MM.1S (cell line): ENCODE data around the gene GPD1L.

Experiments used
- DNase-seq: peaks from one replicate; pipeline ENCODE4 v3.0.0-alpha.2; 2015
- H2AFZ ChIP-seq: fragments of 300-600 bp; sonication (generic); 2 replicates; pipeline ENCODE4 v1.6.0; 2016; ENCODE audit warnings: antibody characterized with exemption, low read length
- H3F3A ChIP-seq: fragments of 300-600 bp; sonication (generic); 2 replicates; pipeline ENCODE4 v1.6.1; 2016; ENCODE audit warnings: mild to moderate bottlenecking, antibody characterized with exemption, low read length, moderate library complexity, mixed read lengths; ENCODE audit not compliant: insufficient read depth
- H3K27ac ChIP-seq: fragments of 300-600 bp; sonication (generic); 2 replicates; pipeline ENCODE4 v1.5.1; 2016; ENCODE audit warnings: mild to moderate bottlenecking, low read length
- H3K27me3 ChIP-seq: fragments of 300-600 bp; sonication (generic); replicated peaks from 2 replicates; pipeline ENCODE4 v1.6.0; 2016; ENCODE audit warnings: low read length; ENCODE audit not compliant: insufficient read depth
- H3K36me3 ChIP-seq: fragments of 300-600 bp; sonication (generic); replicated peaks from 2 replicates; pipeline ENCODE4 v1.6.1; 2016; ENCODE audit warnings: mild to moderate bottlenecking, low read length, mixed read lengths; ENCODE audit not compliant: insufficient read depth
- H3K4me1 ChIP-seq: fragments of 300-600 bp; sonication (generic); 2 replicates; pipeline ENCODE4 v1.6.1; 2016; ENCODE audit warnings: low read length, mixed read lengths
- H3K4me2 ChIP-seq: fragments of 300-600 bp; sonication (generic); 2 replicates; pipeline ENCODE4 v1.6.0; 2016; ENCODE audit warnings: low read depth, low read length
- H3K4me3 ChIP-seq: fragments of 300-600 bp; sonication (generic); 2 replicates; pipeline ENCODE4 v1.5.1; 2016; ENCODE audit warnings: low read length, mixed read lengths
- H3K79me2 ChIP-seq: fragments of 300-600 bp; sonication (generic); 2 replicates; pipeline ENCODE4 v1.6.1; 2016; ENCODE audit warnings: mixed run types, low read length, mixed read lengths
- H3K9ac ChIP-seq: fragments of 300-600 bp; sonication (generic); 2 replicates; pipeline ENCODE4 v1.6.1; 2016; ENCODE audit warnings: low read length, mixed read lengths
- H3K9me2 ChIP-seq: fragments of 300-600 bp; sonication (generic); replicated peaks from 2 replicates; pipeline ENCODE4 v1.6.1; 2016; ENCODE audit warnings: mild to moderate bottlenecking, low read length, mixed read lengths; ENCODE audit not compliant: insufficient read depth
- H3K9me3 ChIP-seq: fragments of 300-600 bp; sonication (generic); replicated peaks from 2 replicates; pipeline ENCODE4 v1.6.1; 2016; ENCODE audit warnings: mild to moderate bottlenecking, low read length, mixed read lengths; ENCODE audit not compliant: insufficient read depth
- H4K20me1 ChIP-seq: fragments of 300-600 bp; sonication (generic); 2 replicates; pipeline ENCODE4 v1.6.1; 2016; ENCODE audit warnings: mild to moderate bottlenecking, low read length, moderate library complexity, mixed read lengths; ENCODE audit not compliant: insufficient read depth
- CTCF ChIP-seq: fragments of 300-600 bp; sonication (generic); IDR thresholded peaks from 2 replicates; pipeline ENCODE4 v1.5.1; 2016; ENCODE audit warnings: antibody characterized with exemption, low read length, mixed read lengths
- EZH2 ChIP-seq: fragments of 300-600 bp; sonication (generic); optimal IDR thresholded peaks from 2 replicates; pipeline ENCODE3; 2017; ENCODE audit warnings: low read depth, mild to moderate bottlenecking, antibody characterized with exemption, low read length, mixed read lengths
- EZH2phosphoT487 ChIP-seq: fragments of 300-600 bp; sonication (generic); IDR thresholded peaks from 2 replicates; pipeline ENCODE4 v1.6.1; 2018; ENCODE audit warnings: antibody characterized with exemption, low read length

GPD1L gene

GRCh38 chr3:32078864-32079263, 27.6 kb upstream of the GPD1L start:
- Histone ChIP-seq H3F3A (no peaks in the 10 kb centered on the region), H3K27ac (no peak overlapping the region), H3K4me3 (no peak overlapping the region), H2AFZ (no peak overlapping the region), H3K36me3 (no peaks in the 10 kb centered on the region), H3K79me2 (no peaks in the 10 kb centered on the region), H3K4me1 (no peaks in the 10 kb centered on the region), H3K9me2 (no peaks in the 10 kb centered on the region), H4K20me1 (no peaks in the 10 kb centered on the region), H3K9me3 (no peaks in the 10 kb centered on the region), H3K9ac (no peak overlapping the region), H3K27me3 (no peaks in the 10 kb centered on the region), H3K4me2 (no peak overlapping the region)
- DNase-seq = no peak
- TF ChIP-seq CTCF = no peak
- TF ChIP-seq EZH2phosphoT487 = no peak
- TF ChIP-seq EZH2 = no peak

GRCh38 chr3:32082721-32083120, 23.7 kb upstream of the GPD1L start:
- Histone ChIP-seq H3K9me3 (no peaks in the 10 kb centered on the region), H3K4me1 (no peaks in the 10 kb centered on the region), H3K4me2 (no peak overlapping the region), H3K79me2 (no peaks in the 10 kb centered on the region), H3K36me3 (no peaks in the 10 kb centered on the region), H3K27ac (no peak overlapping the region), H3F3A (no peaks in the 10 kb centered on the region), H3K9ac (no peak overlapping the region), H3K9me2 (no peaks in the 10 kb centered on the region), H3K4me3 (no peak overlapping the region), H3K27me3 (no peaks in the 10 kb centered on the region), H2AFZ (no peak overlapping the region), H4K20me1 (no peaks in the 10 kb centered on the region)
- no peak for TF ChIP-seq CTCF
- TF ChIP-seq EZH2 = no peak
- no peak for TF ChIP-seq EZH2phosphoT487
- no peak for DNase-seq

- Histone ChIP-seq H3F3A (no peaks in the 10 kb centered on the region), H2AFZ (no peak overlapping the region), H3K9ac (no peak overlapping the region), H3K9me2 (no peaks in the 10 kb centered on the region), H3K36me3 (no peaks in the 10 kb centered on the region), H4K20me1 (no peaks in the 10 kb centered on the region), H3K27me3 (peaks cover under 1% of the 10 kb centered on the region; the same call in 1 of the 2 replicates), H3K4me2 (no peak overlapping the region), H3K79me2 (no peaks in the 10 kb centered on the region), H3K4me1 (no peaks in the 10 kb centered on the region), H3K9me3 (no peaks in the 10 kb centered on the region), H3K27ac (no peak overlapping the region), H3K4me3 (no peak overlapping the region)
- DNase-seq = no peak
- TF ChIP-seq EZH2 = no peak
- TF ChIP-seq EZH2phosphoT487 = no peak
- TF ChIP-seq CTCF = no peak
Measured at GRCh38 chr3:32083702-32084270, 22.6 kb upstream of the GPD1L start.
